HepG2 (cell line): ENCODE measurements around the gene LIMK2. TPM values are rescaled to one million over a fixed set of nuclear protein-coding genes. Genes with fewer than 3 reads are reported as not detected.

Experiments
- ATAC-seq: fragments of 200-7000 bp; cut with Tn5 transposase; 3 replicates; pipeline ENCODE4 v1.9.1; 2020; ENCODE audit warnings: mild to moderate bottlenecking, moderate library complexity
- BruUV-seq: library from RNA; stranded (reverse); fragments of 400-500 nt; replicated peaks from 2 replicates; lab custom pipeline; 2021; lab: Mats Ljungman, UMichigan
- CTCF ChIA-PET: fragments of 300-600 bp; formaldehyde crosslinking; extraction: SDS; loops from one replicate; lab custom pipeline; 2021; ENCODE audit warnings: low total read pairs, inconsistent platforms, low intra/inter-chr PET ratio; lab: Yijun Ruan, JAX
- POLR2A ChIA-PET: fragments of 350-600 bp; sonication (Branson Sonifier 250); formaldehyde crosslinking; loops from one replicate; lab custom pipeline; 2020; ENCODE audit warnings: antibody characterized with exemption, inconsistent platforms; lab: Yijun Ruan, JAX
- DNase-seq: peaks from one replicate; pipeline ENCODE4 v3.0.0-alpha.2; 2015; ENCODE audit warnings: low spot score
- FAIRE-seq: peaks from 3 replicates; lab custom pipeline; 2011; peaks lifted over from hg19 to GRCh38; lab: Jason Lieb, UNC
- H2AFZ ChIP-seq: one replicate; pipeline ENCODE4 v1.6.1; 2011; ENCODE audit warnings: low read length, inconsistent platforms
- H3K27ac ChIP-seq: fragments of 300-600 bp; 3 replicates; pipeline ENCODE4 v1.8.0; 2011; ENCODE audit warnings: mixed run types, mild to moderate bottlenecking, mixed read lengths, low read length, inconsistent platforms; ENCODE audit not compliant: insufficient read depth; ENCODE audit errors: extremely low read length
- H3K27me3 ChIP-seq, 2 experiments: fragments of 200-600 bp in 1 of 2; 2 replicates in 1 of 2; 3 replicates in 1 of 2; pipeline versions ENCODE4 v1.6.0 to v1.8.0; 2011; ENCODE audit warnings: low read length in 2 of 2, mild to moderate bottlenecking in 2 of 2, moderate library complexity in 2 of 2, inconsistent platforms in 1 of 2; ENCODE audit not compliant: insufficient read depth in 2 of 2, control insufficient read depth in 1 of 2
- H3K36me3 ChIP-seq, 2 experiments: fragments of 200-600 bp in 1 of 2; replicated peaks in 1 of 2; 2 replicates in 1 of 2; 3 replicates in 1 of 2; pipeline versions ENCODE4 v1.5.1 to v1.8.0; 2011; ENCODE audit warnings: low read length in 2 of 2, inconsistent platforms in 1 of 2; ENCODE audit not compliant: insufficient read depth in 2 of 2, control insufficient read depth in 1 of 2
- H3K4me1 ChIP-seq: 2 replicates; pipeline ENCODE4 v1.5.1; 2012; ENCODE audit warnings: low read length, inconsistent platforms; ENCODE audit not compliant: insufficient read depth
- H3K4me2 ChIP-seq: 2 replicates; pipeline ENCODE4 v1.6.0; 2011; ENCODE audit warnings: low read depth, low read length, inconsistent platforms
- H3K4me3 ChIP-seq, 3 experiments: fragments of 200-600 bp in 1 of 3; sonication (generic), shearing (Covaris generic) in 1 of 3; replicated peaks in 1 of 3; 2 replicates each; pipeline ENCODE4 v1.5.1; 2011 to 2016; ENCODE audit warnings: low read length in 3 of 3, inconsistent platforms in 2 of 3, low read depth in 2 of 3, mild to moderate bottlenecking in 2 of 3, control low read depth in 1 of 3, mixed read lengths in 1 of 3; ENCODE audit not compliant: insufficient read depth in 1 of 3
- H3K79me2 ChIP-seq: one replicate; pipeline ENCODE4 v1.6.1; 2011; ENCODE audit warnings: low read length, inconsistent platforms; ENCODE audit not compliant: insufficient read depth
- H3K9ac ChIP-seq: 2 replicates; pipeline ENCODE4 v1.6.0; 2011; ENCODE audit warnings: mild to moderate bottlenecking, low read depth, low read length, inconsistent platforms; ENCODE audit not compliant: insufficient read depth
- H3K9me3 ChIP-seq: 2 replicates; pipeline ENCODE4 v1.5.1; 2012; ENCODE audit warnings: mild to moderate bottlenecking, low read length
- H4K20me1 ChIP-seq: 2 replicates; pipeline ENCODE4 v1.6.0; 2011; ENCODE audit warnings: inconsistent platforms, mild to moderate bottlenecking, low read length, moderate library complexity; ENCODE audit not compliant: insufficient read depth
- SMARCC2 ChIP-seq: fragments of 450-650 bp; IDR thresholded peaks from 2 replicates; pipeline ENCODE4 v1.6.1; 2017; ENCODE audit warnings: antibody characterized with exemption, mild to moderate bottlenecking
- ZNF629 ChIP-seq: sonication (generic); formaldehyde crosslinking; conservative IDR thresholded peaks from 2 replicates; pipeline ENCODE4 v1.5.0; 2020; ENCODE audit warnings: missing genetic modification reagents
- ZNF772 ChIP-seq: sonication (generic); formaldehyde crosslinking; IDR thresholded peaks from 2 replicates; pipeline ENCODE4 v1.5.0; 2020; ENCODE audit warnings: mild to moderate bottlenecking, missing genetic modification reagents
- whole genome bisulfite sequencing: methylation state at CpG from one replicate; pipeline ENCODE4 v1.1.6; 2017; ENCODE audit warnings: low lambda C conversion rate; 5-methylcytosine and 5-hydroxymethylcytosine counted together
- in situ Hi-C: cut with HindIII; loops from 2 replicates; pipeline ENCODE4 v1.10.0; 2017; ENCODE audit warnings: low pct_unique_long_range_greater_than_20kb; ENCODE audit not compliant: extremely low pct_ligation_motif_present
- intact Hi-C: fragments of 100-400 bp; cut with micrococcal nuclease; formaldehyde crosslinking; loops from one replicate; pipeline ENCODE4 v1.10.0; 2022; ENCODE audit not compliant: unreplicated experiment
- polyA plus RNA-seq, 8 experiments: library from polyadenylated mRNA; depleted of rRNA in 3 of 8; stranded (reverse) in 7 of 8; unstranded in 1 of 8; fragments of >200 nt; fragmentation: Illumina TruSeq in 4 of 8; extraction: Trizol in 4 of 8; gene quantifications; 2 replicates each; pipeline versions ENCODE4 v1.2.1 to v1.2.3, GENCODE V29; 2011 to 2016; ENCODE audit warnings: low read depth in 4 of 8, missing spikeins in 1 of 8, mixed read lengths in 1 of 8; ENCODE audit not compliant: insufficient read depth in 1 of 8
- total RNA-seq, 5 experiments: library from RNA; depleted of rRNA; stranded (reverse); fragments of >200 nt; fragmentation: Illumina TruSeq; extraction: Trizol; gene quantifications; 2 replicates each; pipeline ENCODE4 v1.2.3, GENCODE V29; 2016; ENCODE audit warnings: low read depth in 1 of 5
- TF ChIP-seq, protein P1 (sequence below): sonication (generic); formaldehyde crosslinking; IDR thresholded peaks from 2 replicates; pipeline ENCODE4 v1.4.0; 2020; ENCODE audit warnings: missing genetic modification reagents
- TF ChIP-seq, protein P2 (sequence below): sonication (generic); formaldehyde crosslinking; IDR thresholded peaks from 2 replicates; pipeline ENCODE4 v1.5.0; 2020; ENCODE audit warnings: mild to moderate bottlenecking, missing genetic modification reagents, borderline replicate concordance

LIMK2 gene
- total and polyA plus RNA-seq, 2 of the 13 experiments (the other 11 are each of a cell fraction or from before 2014, with no cell fraction given): 20.9 to 29.8 TPM

DNA sequence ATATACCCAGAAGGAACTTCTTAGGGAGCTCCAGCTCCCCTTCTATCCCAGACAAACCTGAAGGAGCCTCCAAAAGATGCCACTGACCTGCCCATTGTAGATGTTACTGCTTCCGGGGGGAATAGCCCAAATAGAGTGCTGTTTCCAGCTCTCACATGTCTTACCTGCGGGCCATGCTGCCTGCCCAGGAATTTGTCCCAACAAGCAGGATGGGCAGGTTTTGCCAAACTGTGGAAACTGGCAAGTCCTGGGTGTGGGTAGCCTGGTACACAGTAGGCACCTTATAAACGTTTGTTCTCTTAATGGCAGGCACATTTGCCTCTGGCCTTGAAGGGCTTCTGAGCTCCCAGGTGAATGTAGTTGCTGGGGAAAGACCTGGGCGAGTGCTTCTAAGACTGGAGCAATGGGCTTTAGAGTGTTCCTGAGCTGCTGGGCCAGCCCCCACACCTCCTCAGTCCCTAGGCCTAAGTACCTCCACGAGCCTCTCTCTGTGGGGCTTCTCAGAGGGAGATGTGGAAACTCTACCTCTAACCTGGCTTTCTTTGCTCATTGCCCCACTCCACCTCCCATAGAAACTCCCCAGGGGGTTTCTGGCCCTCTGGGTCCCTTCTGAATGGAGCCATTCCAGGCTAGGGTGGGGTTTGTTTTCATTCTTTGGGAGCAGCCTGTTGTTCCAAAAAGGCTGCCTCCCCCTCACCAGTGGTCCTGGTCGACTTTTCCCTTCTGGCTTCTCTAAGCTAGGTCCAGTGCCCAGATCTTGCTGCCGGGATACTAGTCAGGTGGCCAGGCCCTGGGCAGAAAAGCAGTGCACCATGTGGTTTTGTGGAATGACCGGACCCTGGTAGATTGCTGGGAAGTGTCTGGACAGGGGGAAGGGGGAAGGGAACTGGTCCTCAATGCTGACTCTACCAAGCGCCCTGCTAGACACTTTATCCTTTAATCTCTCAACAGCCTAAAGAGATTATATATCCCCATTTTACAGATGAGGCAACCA is 37.2 kb downstream of the LIMK2 start:
- intact Hi-C loops: no loop called here
- no TSS peak for BruUV-seq
- POLR2A ChIA-PET: no interaction called here
- Histone ChIP-seq H2AFZ (no peak overlapping the region), H3K9ac (0 out of 2 replicates have a peak overlapping the region, but pooled peaks have one; percentile 23), H3K4me1 (peaks cover 72% of the 10 kb centered on the region), H3K27ac (no peak overlapping the region), H3K4me2 (no peak overlapping the region; the same call in 1 of the 2 replicates), H3K4me3 (no peak overlapping the region), H4K20me1 (peaks cover 36% of the 10 kb centered on the region), H3K36me3 (peaks cover 9 to 68% of the 10 kb centered on the region in 2 experiments), H3K9me3 (no peaks in the 10 kb centered on the region), H3K27me3 (no peaks in the 10 kb centered on the region), H3K79me2 (peaks cover 50% of the 10 kb centered on the region)
- CTCF ChIA-PET: no interaction called here
- no peak for ATAC-seq
- DNase-seq: no peak
- FAIRE-seq: no peak
- WGBS: 80% methylated on average over 9 of the region's 9 CpGs
- no peak for TF ChIP-seq ZNF772 (CRISPR knock-in tag)
- TF ChIP-seq, protein P1, sequence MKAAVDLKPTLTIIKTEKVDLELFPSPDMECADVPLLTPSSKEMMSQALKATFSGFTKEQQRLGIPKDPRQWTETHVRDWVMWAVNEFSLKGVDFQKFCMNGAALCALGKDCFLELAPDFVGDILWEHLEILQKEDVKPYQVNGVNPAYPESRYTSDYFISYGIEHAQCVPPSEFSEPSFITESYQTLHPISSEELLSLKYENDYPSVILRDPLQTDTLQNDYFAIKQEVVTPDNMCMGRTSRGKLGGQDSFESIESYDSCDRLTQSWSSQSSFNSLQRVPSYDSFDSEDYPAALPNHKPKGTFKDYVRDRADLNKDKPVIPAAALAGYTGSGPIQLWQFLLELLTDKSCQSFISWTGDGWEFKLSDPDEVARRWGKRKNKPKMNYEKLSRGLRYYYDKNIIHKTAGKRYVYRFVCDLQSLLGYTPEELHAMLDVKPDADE: no peak
- TF ChIP-seq ZNF629 (CRISPR knock-in tag): 0 out of 2 replicates have a peak, but pooled peaks have one; percentile 69
- no peak for TF ChIP-seq SMARCC2
- TF ChIP-seq, protein P2, sequence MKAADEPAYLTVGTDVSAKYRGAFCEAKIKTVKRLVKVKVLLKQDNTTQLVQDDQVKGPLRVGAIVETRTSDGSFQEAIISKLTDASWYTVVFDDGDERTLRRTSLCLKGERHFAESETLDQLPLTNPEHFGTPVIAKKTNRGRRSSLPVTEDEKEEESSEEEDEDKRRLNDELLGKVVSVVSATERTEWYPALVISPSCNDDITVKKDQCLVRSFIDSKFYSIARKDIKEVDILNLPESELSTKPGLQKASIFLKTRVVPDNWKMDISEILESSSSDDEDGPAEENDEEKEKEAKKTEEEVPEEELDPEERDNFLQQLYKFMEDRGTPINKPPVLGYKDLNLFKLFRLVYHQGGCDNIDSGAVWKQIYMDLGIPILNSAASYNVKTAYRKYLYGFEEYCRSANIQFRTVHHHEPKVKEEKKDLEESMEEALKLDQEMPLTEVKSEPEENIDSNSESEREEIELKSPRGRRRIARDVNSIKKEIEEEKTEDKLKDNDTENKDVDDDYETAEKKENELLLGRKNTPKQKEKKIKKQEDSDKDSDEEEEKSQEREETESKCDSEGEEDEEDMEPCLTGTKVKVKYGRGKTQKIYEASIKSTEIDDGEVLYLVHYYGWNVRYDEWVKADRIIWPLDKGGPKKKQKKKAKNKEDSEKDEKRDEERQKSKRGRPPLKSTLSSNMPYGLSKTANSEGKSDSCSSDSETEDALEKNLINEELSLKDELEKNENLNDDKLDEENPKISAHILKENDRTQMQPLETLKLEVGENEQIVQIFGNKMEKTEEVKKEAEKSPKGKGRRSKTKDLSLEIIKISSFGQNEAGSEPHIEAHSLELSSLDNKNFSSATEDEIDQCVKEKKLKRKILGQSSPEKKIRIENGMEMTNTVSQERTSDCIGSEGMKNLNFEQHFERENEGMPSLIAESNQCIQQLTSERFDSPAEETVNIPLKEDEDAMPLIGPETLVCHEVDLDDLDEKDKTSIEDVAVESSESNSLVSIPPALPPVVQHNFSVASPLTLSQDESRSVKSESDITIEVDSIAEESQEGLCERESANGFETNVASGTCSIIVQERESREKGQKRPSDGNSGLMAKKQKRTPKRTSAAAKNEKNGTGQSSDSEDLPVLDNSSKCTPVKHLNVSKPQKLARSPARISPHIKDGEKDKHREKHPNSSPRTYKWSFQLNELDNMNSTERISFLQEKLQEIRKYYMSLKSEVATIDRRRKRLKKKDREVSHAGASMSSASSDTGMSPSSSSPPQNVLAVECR (CRISPR knock-in tag): no peak
- in situ Hi-C loops: no loop called here
